Measurements from ENCODE around the gene LHFPL6.

LHFPL6 gene

GRCh38 chr13:39550931-39551330 lies 52.1 kb downstream of the LHFPL6 start:
- no peak for DNase-seq

GRCh38 chr13:39547108-39547507 lies 55.9 kb downstream of the LHFPL6 start:
- DNase-seq, result no peak

- DNase-seq, result no peak
These were observed 60.6 kb downstream of the LHFPL6 start for GRCh38 chr13:39542361-39542760.

- no peak for DNase-seq
These were observed 61.9 kb downstream of the LHFPL6 start for GRCh38 chr13:39540929-39541605.

- no peak for DNase-seq
These were observed 63.9 kb downstream of the LHFPL6 start for GRCh38 chr13:39538816-39539790.

- no peak for DNase-seq
These were observed 66.1 kb downstream of the LHFPL6 start for GRCh38 chr13:39536906-39537305.

GRCh38 chr13:39536274-39536673 lies 66.7 kb downstream of the LHFPL6 start:
- DNase-seq, result no peak

GRCh38 chr13:39533651-39534150 lies 69.3 kb downstream of the LHFPL6 start:
- DNase-seq, result no peak

GRCh38 chr13:39531646-39532045 lies 71.3 kb downstream of the LHFPL6 start:
- DNase-seq, result no peak

- no peak for DNase-seq
These were observed 72.1 kb downstream of the LHFPL6 start for GRCh38 chr13:39530916-39531315.

GRCh38 chr13:39528661-39528980 lies 74.4 kb downstream of the LHFPL6 start:
- DNase-seq, result no peak

- no peak for DNase-seq
These were observed 74.9 kb downstream of the LHFPL6 start for GRCh38 chr13:39527961-39528660.

- no peak for DNase-seq
These were observed 75.7 kb downstream of the LHFPL6 start for GRCh38 chr13:39527301-39527700.

- DNase-seq, result no peak
These were observed 76.5 kb downstream of the LHFPL6 start for GRCh38 chr13:39526499-39526898.

GRCh38 chr13:39525506-39525905 lies 77.5 kb downstream of the LHFPL6 start:
- no peak for DNase-seq

GRCh38 chr13:39524795-39525194 lies 78.2 kb downstream of the LHFPL6 start:
- DNase-seq, result no peak

GRCh38 chr13:39522329-39522728 lies 80.7 kb downstream of the LHFPL6 start:
- no peak for DNase-seq

GRCh38 chr13:39521701-39522100 lies 81.3 kb downstream of the LHFPL6 start:
- DNase-seq, result no peak

- no peak for DNase-seq
These were observed 86.9 kb downstream of the LHFPL6 start for GRCh38 chr13:39516096-39516495.

- no peak for DNase-seq
These were observed 87.7 kb downstream of the LHFPL6 start for GRCh38 chr13:39515224-39515714.

- no peak for DNase-seq
These were observed 90.3 kb downstream of the LHFPL6 start for GRCh38 chr13:39512687-39513086.

GRCh38 chr13:39510316-39510695 lies 92.7 kb downstream of the LHFPL6 start:
- DNase-seq, result no peak

GRCh38 chr13:39509616-39510315 lies 93.2 kb downstream of the LHFPL6 start:
- no peak for DNase-seq
